Nephron (organoid): ENCODE data around the gene SKAP1.

Experiments used
- H3K27ac Mint-ChIP-seq, 3 experiments: 2 replicates each; pipeline ENCODE4 v1.8.0; 2020; ENCODE audit warnings: mixed read lengths in 3 of 3, mild to moderate bottlenecking in 2 of 3, moderate library complexity in 1 of 3
- H3K27me3 Mint-ChIP-seq: 2 replicates; pipeline ENCODE4 v1.8.0; 2021; ENCODE audit warnings: low read depth, mild to moderate bottlenecking, moderate library complexity, mixed read lengths
- H3K36me3 Mint-ChIP-seq: 2 replicates; pipeline ENCODE4 v1.8.0; 2020; ENCODE audit warnings: low read depth, mixed read lengths
- H3K4me1 Mint-ChIP-seq: 2 replicates; pipeline ENCODE4 v1.8.0; 2020; ENCODE audit warnings: mixed read lengths
- H3K4me3 Mint-ChIP-seq, 3 experiments: 2 replicates each; pipeline ENCODE4 v1.8.0; 2020; ENCODE audit warnings: mild to moderate bottlenecking in 3 of 3, mixed read lengths in 3 of 3, moderate library complexity in 2 of 3
- H3K9me3 Mint-ChIP-seq: 2 replicates; pipeline ENCODE4 v1.8.0; 2020; ENCODE audit warnings: mixed read lengths
- CTCF ChIP-seq, 3 experiments: fragments of 200-600 bp; sonication (generic); IDR thresholded peaks; one replicate each; pipeline ENCODE4 v1.5.0; 2021; ENCODE audit warnings: antibody characterized with exemption in 3 of 3; ENCODE audit not compliant: unreplicated experiment in 3 of 3

SKAP1 gene

GRCh38 chr17:48238933-48239602 is 190.9 kb downstream of the SKAP1 start:
- no peak overlapping the region for H3K4me3 Mint-ChIP-seq
- no peaks in the 10 kb centered on the region for H3K27me3 Mint-ChIP-seq
- no peaks in the 10 kb centered on the region for H3K9me3 Mint-ChIP-seq
- no peaks in the 10 kb centered on the region for H3K36me3 Mint-ChIP-seq
- H3K27ac Mint-ChIP-seq = peak overlapping the region in 2 of 3 experiments; percentile 46 to 67
- TF ChIP-seq CTCF (IDR thresholded peaks at IDR 0.05; ENCODE audit: unreplicated experiment in 3 of 3) = no peak
- H3K4me1 Mint-ChIP-seq = peaks cover 51% of the 10 kb centered on the region

- H3K9me3 Mint-ChIP-seq = no peaks in the 10 kb centered on the region
- peak overlapping the region in 1 of 3 experiments; percentile 49 for H3K27ac Mint-ChIP-seq
- H3K4me3 Mint-ChIP-seq = no peak overlapping the region
- no peak for TF ChIP-seq CTCF (IDR thresholded peaks at IDR 0.05; ENCODE audit: unreplicated experiment in 3 of 3)
- H3K27me3 Mint-ChIP-seq = peaks cover 5% of the 10 kb centered on the region
- H3K36me3 Mint-ChIP-seq = no peaks in the 10 kb centered on the region
- peaks cover 36% of the 10 kb centered on the region for H3K4me1 Mint-ChIP-seq
These were observed 192.6 kb downstream of the SKAP1 start for GRCh38 chr17:48237456-48237855.

- H3K36me3 Mint-ChIP-seq = no peaks in the 10 kb centered on the region
- no peak overlapping the region for H3K27ac Mint-ChIP-seq
- H3K4me1 Mint-ChIP-seq = peaks cover 30% of the 10 kb centered on the region
- H3K27me3 Mint-ChIP-seq = peaks cover 5% of the 10 kb centered on the region
- no peak for TF ChIP-seq CTCF (IDR thresholded peaks at IDR 0.05; ENCODE audit: unreplicated experiment in 3 of 3)
- no peak overlapping the region for H3K4me3 Mint-ChIP-seq
- H3K9me3 Mint-ChIP-seq = no peaks in the 10 kb centered on the region
These were observed 193.3 kb downstream of the SKAP1 start for GRCh38 chr17:48236681-48237134.

- TF ChIP-seq CTCF (IDR thresholded peaks at IDR 0.05; ENCODE audit: unreplicated experiment in 3 of 3) = no peak
- H3K27ac Mint-ChIP-seq = no peak overlapping the region
These were observed 195.1 kb downstream of the SKAP1 start for GRCh38 chr17:48234922-48235321.

GRCh38 chr17:48231995-48232959 is 197.7 kb downstream of the SKAP1 start:
- no peaks in the 10 kb centered on the region for H3K9me3 Mint-ChIP-seq
- H3K36me3 Mint-ChIP-seq = no peaks in the 10 kb centered on the region
- peaks cover 5% of the 10 kb centered on the region for H3K27me3 Mint-ChIP-seq
- H3K27ac Mint-ChIP-seq = no peak overlapping the region
- no peak for TF ChIP-seq CTCF (IDR thresholded peaks at IDR 0.05; ENCODE audit: unreplicated experiment in 3 of 3)
- H3K4me1 Mint-ChIP-seq = peaks cover 2% of the 10 kb centered on the region
- H3K4me3 Mint-ChIP-seq = no peak overlapping the region

More at GRCh38 chr17:48234922-48235321, 195.1 kb downstream of the SKAP1 start:
- H3K4me1 Mint-ChIP-seq = peaks cover 12% of the 10 kb centered on the region
- H3K9me3 Mint-ChIP-seq = no peaks in the 10 kb centered on the region
- H3K36me3 Mint-ChIP-seq = no peaks in the 10 kb centered on the region
- peaks cover 5% of the 10 kb centered on the region for H3K27me3 Mint-ChIP-seq
- no peak overlapping the region for H3K4me3 Mint-ChIP-seq
